Epithelial cell of esophagus (primary cell): ENCODE data around the gene INTS6.
"Not testable (repeated sequence)": the region's sequence is repeated elsewhere in the genome, so short reads cannot be mapped to it uniquely, and the experiment has no call there.

Experiments used
- DNase-seq: peaks from one replicate; pipeline ENCODE4 v3.0.0; 2010; ENCODE audit warnings: low read depth
- H3K4me3 ChIP-seq: 2 replicates; pipeline ENCODE4 v1.5.1; 2011; ENCODE audit warnings: mild to moderate bottlenecking, low read length, control low read depth
- TF ChIP-seq, protein P1 (sequence below): IDR thresholded peaks from 2 replicates; pipeline ENCODE4 v1.5.1; 2011; ENCODE audit warnings: low read depth, mild to moderate bottlenecking, low read length, control low read depth, inconsistent platforms; ENCODE audit not compliant: insufficient read depth; ENCODE audit errors: missing control alignments

The INTS6 gene

DNA sequence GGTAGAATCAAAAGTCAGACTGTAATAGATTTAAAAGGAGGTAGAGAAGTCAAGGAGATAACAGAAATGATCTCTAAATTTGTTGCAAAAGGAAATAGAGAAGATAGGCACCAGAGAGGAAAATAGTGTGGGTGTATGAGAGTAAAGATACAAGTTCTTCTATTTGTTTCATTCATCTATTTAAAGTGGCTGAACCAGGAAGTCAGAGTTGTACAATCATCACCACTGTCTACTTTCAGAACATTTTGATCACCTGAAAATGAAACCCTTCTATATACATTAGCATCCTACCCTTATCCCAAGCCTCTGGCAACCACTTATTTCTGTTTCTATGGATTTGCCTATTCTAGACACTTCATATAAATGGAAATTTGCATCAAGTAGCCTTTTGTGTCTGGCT is 36.7 kb downstream of the INTS6 start:
- TF ChIP-seq, protein P1, sequence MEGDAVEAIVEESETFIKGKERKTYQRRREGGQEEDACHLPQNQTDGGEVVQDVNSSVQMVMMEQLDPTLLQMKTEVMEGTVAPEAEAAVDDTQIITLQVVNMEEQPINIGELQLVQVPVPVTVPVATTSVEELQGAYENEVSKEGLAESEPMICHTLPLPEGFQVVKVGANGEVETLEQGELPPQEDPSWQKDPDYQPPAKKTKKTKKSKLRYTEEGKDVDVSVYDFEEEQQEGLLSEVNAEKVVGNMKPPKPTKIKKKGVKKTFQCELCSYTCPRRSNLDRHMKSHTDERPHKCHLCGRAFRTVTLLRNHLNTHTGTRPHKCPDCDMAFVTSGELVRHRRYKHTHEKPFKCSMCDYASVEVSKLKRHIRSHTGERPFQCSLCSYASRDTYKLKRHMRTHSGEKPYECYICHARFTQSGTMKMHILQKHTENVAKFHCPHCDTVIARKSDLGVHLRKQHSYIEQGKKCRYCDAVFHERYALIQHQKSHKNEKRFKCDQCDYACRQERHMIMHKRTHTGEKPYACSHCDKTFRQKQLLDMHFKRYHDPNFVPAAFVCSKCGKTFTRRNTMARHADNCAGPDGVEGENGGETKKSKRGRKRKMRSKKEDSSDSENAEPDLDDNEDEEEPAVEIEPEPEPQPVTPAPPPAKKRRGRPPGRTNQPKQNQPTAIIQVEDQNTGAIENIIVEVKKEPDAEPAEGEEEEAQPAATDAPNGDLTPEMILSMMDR: no peak
- no peak for DNase-seq
- H3K4me3 ChIP-seq: no peak overlapping the region

DNA sequence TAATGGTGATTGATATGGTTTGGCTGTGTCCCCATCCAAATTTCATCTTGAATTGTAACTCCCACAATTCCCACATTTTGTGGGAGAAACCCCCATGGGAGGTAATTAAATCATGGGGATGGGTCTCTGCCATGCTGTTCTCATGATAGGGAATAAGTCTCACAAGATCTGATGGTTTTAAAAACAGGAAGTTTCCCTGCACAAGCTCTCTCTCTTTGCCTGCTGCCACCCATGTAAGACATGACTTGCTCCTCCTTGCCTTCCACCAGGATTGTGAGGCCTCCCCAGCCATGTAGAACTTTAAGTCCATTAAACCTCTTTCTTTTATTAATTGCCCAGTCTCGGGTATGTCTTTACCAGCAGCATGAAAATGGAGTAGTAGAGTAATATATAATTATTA is 37.5 kb downstream of the INTS6 start:
- H3K4me3 ChIP-seq, DNase-seq: not testable (repeated sequence)

DNA sequence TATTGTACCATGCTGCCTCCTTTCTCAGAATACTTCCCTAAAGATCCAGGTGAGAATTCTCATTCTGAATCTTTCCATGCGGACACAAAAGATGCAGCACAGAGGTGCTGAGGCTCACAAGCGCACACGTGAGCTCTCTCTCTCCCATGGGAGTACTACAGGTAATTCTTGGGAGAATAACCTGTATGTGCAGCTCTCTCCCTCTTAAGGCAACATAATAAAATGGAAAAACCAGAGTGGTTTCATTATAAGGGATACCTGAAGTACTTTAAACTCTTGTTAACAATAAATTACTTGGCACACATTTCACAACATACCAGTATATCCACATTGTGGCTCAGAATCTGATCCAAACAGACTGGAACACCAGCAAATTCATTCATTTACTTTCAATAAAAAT is 40.4 kb downstream of the INTS6 start:
- no peak overlapping the region for H3K4me3 ChIP-seq
- no peak for DNase-seq
- TF ChIP-seq, protein P1: no peak

DNA sequence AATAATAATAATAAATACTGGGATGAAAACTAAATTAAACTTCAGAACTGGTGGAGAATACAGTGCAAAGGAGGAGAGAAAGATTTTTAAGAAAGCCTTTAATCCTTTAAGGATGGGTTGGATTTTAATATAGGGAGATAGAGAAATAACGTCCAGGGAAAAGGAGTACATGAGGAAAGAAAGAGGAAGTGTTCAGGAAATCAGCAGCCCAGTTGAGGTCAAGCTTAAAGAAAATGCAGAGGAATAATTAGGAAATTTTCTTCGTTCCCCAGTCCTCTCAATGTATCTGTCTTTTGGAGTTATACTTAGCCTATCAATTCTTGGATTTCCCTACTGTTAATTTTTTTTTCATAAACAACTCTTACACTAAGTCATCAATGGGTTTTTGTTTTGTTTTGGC is 47.7 kb downstream of the INTS6 start:
- no peak overlapping the region for H3K4me3 ChIP-seq
- no peak for DNase-seq
- TF ChIP-seq, protein P1: no peak

DNA sequence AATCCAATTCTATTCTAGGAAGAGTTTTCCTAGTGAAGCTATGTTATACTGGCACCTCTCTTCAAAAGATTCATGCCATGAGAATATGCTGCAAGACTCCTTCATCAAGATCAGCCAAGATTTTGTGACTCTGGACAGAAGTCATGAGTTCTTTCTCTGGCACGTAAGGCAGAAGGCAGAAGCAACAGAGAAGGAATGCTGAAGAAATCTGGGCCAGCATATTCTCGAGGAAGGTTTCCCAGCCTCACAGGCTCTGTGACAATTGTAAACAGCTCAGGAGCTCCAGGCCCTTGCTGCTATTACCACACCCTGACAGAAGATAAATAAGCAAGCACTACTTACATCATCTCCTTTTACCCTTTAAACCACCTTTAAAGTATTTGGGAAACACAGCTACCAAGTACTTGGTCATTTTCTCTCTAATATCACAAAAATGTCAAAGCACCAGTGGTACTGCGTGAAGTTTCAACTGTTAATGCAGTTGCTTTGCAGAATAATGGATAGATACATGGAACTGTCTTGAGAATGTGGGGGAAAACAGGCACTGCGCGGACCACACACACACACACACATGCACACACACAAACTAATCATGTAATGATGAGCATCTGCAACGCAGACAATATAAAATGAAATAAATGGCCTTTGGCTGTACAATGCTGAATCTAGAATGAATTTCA is 55.4 kb downstream of the INTS6 start:
- no peak overlapping the region for H3K4me3 ChIP-seq
- DNase-seq: peak; percentile 41
- TF ChIP-seq, protein P1: no peak

DNA sequence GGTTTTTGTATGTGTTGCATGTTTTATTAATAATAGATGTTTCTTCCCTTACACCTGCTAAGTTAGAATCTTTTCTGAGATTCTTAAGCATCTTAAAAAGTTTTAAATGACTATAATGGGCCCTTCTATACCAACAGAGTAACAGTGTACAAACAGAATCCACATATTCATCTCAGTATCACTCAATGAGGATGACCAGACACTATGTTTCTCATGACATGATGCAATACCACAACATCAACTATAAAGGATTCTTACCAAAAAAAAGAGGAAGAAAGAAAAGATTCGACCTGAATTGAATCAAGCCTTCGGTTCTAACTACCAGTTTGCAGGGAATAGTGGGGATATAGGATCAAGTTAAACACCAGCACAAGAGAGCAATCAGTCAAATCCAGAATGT is 56.5 kb downstream of the INTS6 start:
- H3K4me3 ChIP-seq: no peak overlapping the region
- no peak for DNase-seq
- TF ChIP-seq, protein P1: no peak

DNA sequence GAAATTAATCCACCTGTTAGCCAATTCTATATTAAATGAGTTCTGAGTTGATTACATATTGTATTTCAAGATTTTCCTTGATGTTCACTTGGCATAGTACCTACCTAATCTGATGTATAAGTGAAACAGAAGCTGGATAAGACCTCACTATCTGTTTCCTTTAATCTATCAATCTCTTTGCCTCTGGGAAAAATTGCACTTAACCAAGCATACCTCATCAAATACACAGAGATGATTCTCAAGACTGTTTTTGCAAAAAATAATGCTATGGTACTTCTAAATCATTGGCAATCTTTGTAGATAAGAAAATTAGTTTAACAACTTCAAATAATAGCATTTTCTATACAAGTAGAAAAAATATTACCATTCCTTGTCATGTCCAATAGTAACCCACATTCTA is 58.1 kb downstream of the INTS6 start:
- no peak overlapping the region for H3K4me3 ChIP-seq
- no peak for DNase-seq
- TF ChIP-seq, protein P1: no peak
